Renal cortical epithelial cell (primary cell): ENCODE measurements around the gene PRR15L. TPM values are rescaled to one million over a fixed set of nuclear protein-coding genes. Genes with fewer than 3 reads are reported as not detected.
"Not testable (repeated sequence)": the region's sequence is repeated elsewhere in the genome, so short reads cannot be mapped to it uniquely, and the experiment has no call there.

Experiments
- DNase-seq: peaks from one replicate; pipeline ENCODE4 v3.0.0-alpha.2; 2011; ENCODE audit warnings: low read depth
- total RNA-seq: library from RNA; depleted of rRNA; stranded (reverse); fragments of >200 nt; gene quantifications from 2 replicates; pipeline ENCODE4 v1.2.3, GENCODE V29; 2014

The PRR15L gene
- total RNA-seq, 1 donor from 2014 or later = 0.85 TPM

DNA sequence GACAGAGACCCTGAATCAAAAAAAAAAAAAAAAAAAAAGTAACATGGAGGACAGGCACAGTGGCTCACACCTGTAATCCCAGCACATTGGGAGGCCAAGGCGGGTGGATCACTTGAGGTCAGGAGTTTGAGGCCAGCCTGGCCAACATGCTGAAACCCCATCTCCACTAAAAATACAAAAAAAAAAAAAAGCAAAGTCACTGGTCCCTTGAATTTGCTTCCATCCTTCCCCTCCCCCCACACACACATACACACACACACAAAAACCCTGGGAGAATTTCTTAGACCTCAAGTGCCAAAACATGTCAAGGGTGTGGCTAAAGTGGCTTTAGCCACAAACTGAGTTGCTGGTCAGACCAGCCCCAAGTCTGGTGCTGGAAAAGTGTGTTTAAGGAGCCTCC, 30.8 kb upstream of the PRR15L start:
- DNase-seq = not testable (repeated sequence)

DNA sequence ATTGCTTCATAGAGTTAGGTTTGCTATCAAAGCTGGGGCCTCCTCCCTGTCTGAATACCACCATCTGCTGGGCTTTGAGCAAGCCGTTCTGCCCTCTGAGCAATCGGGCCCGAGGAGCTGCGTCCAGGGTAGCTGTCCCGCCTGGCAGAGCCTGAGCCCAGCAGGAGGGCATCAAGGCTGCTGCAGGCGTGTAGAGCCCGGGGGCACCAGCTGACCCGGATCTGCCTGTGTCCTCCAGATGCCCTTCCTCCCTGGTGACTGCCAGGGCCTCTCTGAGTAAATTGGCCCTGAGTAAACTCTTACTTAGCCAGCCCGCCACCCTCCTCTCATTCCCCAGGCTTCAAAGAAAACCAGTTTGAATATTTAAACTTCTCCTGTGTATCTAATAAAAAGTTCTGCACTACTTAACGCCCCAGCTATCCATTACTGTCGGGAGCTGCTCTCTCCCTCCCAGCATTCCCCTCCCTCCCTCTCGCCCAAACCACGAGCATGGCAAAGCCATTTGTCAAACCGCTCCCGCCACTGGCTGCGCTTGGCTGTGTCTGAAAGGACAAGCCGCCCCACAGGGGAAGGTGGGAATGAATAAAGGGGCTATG, 29.7 kb upstream of the PRR15L start:
- DNase-seq = peak; percentile 44

DNA sequence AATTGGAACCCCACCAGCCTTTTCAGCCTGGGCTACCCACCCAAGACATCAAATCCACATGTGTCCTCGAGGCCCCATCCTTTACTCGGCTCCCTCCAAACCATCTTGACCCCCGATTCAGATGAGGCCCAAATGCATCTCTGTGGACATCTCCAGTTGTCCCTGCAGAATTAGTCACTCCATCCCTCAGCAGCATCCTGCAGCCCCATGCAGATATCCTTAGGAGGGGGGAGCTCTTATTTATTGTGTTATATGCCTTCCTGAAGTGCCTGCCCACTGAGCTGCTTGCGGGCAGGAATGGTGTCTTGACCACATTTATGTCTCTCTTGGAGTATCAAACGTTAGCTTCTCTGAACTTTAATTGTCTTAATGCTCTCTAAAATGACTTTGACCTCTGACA, 28.8 kb upstream of the PRR15L start:
- DNase-seq = no peak

DNA sequence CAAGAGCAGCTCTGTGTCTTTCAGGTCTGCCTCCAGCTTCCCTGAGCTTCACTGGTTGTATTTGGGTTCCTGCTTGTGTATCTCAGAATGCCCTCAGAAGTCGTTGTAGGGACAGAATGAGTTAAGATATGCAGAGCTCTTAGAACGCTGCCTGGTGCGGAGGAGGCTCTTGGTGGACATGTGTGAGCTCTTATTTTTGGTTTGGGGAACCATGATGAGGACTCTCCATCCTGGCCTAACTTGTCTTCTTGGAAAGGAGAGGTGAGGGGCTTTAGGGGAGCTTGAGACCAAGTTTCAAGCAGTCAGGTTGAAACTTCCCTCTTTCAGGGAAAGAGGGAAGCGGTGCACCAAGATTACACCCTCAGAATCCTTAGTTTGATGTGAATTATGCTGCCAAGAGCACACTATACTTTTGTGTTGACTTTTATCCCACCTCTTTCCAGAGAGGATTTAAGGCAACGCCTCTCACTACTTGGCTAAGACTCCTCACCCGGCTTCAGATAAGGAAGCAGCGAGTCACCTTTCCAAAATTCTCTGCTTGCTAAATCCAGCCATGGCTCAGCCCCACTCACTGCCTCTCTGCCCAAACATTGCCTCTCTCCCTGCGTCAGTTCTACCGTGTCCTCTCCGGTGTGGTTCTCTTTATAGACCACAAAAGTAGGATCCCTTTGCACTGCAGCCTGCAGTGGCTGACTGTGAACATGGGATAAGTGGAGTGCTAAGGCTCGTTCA, 26.0 kb upstream of the PRR15L start:
- no peak for DNase-seq

DNA sequence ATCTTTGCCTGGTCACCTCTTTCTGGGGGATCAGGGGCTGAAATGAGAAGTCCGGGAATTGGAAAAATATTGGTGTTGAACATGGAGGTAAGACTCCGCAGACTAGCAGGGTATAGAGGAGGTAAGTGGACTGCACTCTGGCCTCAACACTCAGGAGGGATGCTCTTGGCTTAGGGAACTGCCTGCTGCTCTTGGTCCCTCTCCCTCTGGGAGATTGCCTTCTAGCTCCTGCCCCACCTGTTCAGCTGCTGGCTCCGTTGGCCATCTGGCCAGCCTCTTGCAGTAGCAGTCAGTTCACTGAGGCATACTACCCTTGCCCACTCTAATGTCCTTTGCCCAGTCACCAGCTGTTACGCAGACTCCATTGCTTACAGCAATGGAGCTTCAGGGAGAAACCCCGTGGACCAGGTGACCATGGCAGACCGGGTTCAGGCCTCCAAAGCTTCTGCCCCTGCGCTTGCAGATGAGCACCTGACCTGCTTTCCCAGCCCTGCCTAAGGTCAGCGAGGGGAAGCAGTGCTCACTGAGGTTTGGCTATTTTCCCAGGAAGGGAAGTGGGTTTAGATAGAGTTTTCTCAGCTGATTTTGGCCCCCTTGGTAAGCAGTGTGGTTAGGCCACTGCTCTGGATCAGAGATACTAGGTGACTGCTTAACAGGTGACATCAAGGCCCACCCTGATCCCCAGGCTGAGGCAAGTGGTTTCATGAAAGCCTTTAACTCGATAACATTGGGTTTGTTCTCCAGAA, 25.1 kb upstream of the PRR15L start:
- no peak for DNase-seq

DNA sequence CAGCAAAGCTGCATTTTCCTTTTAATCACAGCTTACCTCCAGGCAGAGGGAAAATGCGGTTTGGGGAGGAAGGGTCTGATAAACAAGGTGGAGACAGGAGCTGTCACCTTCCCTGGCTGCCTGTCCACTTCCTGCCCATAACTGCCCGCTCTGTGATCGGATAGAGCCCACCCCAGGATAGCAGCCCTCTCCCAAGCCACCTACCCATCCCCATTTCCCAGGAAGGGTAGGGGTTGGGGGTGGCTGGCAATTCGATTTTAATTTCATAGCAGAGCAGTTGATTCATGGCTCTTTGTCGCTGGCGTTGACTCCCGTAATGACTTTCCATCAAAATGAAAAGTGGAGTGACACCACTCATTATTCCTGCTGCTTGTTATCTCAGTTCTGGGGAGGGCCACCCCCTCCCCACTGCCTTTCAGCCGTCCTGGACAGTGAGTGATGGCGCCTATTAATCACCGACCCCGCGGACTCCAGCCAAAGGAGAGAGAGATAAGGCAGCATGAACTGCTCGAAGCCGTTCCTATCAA, 24.5 kb upstream of the PRR15L start:
- no peak for DNase-seq

DNA sequence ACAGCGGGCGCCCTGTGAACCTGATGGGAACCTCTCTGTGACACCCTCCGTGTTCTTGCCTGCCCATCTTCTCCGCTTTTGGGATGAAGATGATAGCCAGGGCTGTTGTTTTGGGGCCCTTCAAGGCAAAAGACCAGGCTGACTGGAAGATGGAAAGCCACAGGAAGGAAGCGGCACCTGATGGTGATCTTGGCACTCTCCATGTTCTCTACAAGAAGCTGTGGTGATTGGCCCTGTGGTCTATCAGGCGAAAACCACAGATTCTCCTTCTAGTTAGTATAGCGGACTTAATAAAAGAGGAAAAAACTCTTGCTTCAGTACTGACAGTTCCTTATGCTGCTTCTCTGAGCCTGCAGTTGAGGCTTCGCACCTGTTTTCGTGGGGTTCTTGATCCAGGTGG, 23.8 kb upstream of the PRR15L start:
- no peak for DNase-seq

DNA sequence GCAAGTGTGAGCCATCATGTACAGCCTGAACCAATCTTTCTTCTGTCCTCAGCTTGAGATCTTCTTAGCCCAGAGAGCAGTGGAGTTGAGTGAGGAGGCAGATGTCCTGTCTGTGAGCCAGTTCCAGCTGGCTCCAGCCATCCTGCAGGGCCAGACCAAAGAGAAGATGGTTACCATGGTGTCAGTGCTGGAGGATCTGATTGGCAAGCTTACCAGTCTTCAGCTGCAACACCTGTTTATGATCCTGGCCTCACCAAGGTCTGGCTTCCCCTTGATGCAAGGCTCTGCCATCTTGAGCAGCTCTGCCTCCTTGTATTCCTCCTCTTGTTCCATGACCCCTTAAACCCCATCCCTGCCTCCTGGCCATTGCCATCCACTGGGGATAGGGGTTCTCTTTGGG, 22.9 kb upstream of the PRR15L start:
- no peak for DNase-seq

DNA sequence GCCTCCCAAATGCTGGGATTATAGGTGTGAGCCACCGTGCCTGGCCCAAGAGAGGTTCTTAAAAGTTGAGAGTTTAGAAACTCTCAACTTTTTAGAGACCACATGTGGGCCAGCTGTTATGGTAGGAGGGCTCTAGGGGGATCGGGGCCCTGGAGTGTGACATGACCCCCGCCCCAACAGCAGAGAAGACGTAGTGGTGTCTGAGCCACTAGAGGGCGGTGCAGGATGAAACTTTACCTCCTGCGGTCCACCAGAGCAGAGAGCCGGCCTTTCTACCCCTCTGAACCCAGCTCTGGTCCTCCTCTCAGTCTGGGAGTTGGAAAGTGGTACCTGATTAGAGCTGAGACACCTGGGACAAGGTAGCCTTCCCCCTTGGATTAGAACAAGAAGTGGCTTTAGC, 20.6 kb upstream of the PRR15L start:
- DNase-seq = no peak

DNA sequence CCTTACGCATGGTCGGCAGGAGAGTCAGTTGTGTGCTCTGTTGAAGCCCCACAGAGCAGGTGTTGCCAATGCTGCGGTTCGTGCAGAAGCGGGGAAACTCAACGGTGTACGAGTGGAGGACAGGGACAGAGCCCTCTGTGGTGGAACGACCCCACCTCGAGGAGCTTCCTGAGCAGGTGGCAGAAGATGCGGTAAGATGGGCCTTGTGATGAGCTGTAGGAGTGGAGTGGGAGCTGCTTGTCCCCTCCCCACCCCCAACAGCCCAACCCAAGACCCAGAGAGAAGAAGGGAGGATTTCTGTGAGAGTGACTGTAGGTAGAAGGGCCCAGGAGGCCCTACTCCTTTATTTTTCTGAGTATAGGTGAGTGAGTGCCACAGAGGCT, 18.1 kb upstream of the PRR15L start:
- no peak for DNase-seq

DNA sequence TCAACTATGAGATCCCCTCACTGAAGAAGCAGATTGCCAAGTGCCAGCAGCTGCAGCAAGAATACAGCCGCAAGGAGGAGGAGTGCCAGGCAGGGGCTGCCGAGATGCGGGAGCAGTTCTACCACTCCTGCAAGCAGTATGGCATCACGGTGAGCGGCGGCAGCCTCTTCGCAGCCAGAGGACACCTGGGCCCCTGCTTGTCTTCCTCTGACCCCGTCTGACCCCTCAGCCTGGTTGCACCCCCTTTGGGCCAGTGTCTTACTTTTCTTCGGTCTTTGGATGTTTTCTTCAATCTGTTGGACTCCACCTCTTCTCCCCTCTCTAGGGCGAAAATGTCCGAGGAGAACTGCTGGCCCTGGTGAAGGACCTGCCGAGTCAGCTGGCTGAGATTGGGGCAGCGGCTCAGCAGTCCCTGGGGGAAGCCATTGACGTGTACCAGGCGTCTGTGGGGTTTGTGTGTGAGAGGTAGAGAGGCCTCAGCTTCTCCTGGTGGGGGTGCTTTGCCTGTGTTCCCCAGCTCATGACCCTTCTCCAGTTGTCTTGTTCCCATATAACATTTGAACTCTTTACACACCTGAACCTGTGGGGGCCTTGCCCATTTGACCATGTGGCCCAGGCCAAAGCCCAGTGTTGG, 17.6 kb upstream of the PRR15L start:
- no peak for DNase-seq

DNA sequence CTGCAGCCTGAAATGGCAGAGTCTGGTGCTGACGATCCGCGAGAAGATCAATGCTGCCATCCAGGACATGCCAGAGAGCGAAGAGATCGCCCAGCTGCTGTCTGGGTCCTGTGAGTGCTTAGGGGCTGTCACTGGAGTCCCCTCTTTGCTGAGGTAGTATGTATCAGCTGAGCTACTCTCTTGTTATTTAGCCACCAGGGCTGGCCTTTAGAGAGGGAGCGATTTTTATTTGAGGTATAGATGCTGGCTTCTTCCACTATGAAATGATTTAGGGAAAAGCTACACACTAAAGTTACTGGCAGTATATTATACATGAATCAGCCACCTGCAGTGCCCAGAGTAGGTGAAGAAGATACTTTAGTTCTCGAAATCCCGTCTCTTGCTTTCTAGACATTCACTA, 15.9 kb upstream of the PRR15L start:
- no peak for DNase-seq

DNA sequence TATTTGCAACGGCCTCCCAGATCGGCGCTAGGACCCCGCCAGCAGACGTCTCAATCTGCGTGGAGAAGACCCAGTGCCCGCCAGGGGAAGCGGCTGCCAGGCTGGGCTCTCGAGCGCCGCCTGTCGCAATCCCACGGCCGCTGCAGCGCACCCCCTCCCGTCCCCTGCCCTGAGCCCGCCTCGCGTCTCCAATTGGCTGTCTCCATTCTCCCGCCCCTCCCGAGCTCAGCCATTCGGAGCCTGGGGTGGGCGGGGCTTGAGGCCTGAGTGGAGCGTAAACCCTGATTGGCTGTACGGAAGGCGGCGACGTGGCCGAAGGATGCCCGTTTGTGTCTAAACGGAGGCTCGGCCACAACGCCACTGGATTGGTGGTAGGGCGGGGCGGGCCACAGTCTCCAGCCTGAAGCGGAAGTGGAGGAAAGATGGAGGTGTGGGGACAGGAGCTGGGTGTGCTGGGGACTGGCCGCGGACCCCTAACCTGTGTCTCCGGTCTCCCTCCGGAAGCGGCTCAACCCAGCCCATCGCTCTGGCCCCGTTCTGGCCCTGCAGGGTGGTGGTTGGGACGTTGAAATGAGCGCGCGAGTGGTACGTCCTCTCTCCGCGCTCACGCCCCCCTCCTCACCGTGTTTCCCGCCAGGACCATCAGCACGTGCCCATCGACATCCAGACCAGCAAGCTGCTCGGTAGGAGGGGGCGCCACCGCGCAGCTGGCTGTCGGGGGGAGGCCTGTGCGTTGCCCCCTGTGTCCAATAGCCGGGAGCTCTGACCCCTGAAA, 13.2 kb upstream of the PRR15L start, which contains the start of gene CDK5RAP3:
Gene CDK5RAP3, plus strand, starts transcription at position 389 of the 775 bp plus-strand sequence. Its CDS starts 34 bp downstream, at position 423.
- peak; percentile 95 for DNase-seq

DNA sequence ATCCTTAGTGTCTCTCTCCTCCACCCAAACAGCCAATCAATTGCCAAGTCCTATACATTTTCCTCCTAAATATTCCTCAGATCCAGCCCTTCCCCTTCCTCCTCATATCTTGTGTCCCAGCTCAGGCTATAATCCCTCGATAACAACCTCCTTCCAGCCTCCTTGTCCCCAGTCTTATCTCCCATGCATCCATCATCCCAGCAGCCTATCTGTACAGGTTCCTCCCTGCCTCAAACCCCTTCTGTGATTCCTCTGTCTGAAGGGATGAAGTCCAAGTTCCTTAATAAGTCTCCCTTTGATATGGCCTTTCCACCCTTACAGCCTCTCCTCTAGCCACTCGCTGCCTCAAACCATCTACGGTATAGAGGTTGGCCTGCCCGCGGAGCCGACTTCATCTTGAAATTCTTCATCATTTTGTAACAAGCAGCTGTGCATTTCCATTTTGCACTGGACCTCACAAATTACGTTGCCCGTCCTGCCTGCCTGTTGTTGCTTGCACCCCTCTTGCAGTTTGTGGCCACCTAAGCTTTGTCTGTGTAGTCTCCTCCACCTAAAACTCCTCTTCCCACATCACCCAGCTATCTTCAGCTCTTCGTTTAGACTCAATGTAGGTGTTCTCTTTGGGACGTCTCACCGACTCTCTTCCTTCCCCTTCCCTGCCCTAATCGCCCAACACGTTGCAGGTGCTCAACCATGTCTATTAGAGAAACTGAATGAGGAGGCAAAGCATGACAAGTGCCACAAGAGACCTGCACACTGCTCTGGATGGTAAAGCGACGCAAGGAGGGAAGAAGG, 12.4 kb upstream of the PRR15L start:
- no peak for DNase-seq

DNA sequence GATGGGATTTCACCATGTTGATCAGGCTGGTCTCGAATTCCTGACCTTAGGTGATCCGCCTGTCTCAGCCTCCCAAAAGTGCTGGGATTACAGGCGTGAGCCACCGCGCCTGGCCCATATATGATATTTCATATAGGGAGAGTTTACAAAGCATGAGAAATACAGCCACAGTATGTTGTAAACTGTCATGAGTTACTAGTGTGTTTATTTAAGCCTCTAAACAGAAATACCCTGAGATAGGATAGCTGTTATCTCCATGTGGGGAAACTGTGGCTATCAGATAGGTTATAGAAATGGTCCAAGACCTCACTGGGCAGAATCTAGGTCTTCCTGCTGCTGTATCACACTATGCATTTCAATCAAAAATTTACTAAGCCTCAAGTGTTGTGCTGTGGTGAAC, 11.2 kb upstream of the PRR15L start:
- DNase-seq = no peak

DNA sequence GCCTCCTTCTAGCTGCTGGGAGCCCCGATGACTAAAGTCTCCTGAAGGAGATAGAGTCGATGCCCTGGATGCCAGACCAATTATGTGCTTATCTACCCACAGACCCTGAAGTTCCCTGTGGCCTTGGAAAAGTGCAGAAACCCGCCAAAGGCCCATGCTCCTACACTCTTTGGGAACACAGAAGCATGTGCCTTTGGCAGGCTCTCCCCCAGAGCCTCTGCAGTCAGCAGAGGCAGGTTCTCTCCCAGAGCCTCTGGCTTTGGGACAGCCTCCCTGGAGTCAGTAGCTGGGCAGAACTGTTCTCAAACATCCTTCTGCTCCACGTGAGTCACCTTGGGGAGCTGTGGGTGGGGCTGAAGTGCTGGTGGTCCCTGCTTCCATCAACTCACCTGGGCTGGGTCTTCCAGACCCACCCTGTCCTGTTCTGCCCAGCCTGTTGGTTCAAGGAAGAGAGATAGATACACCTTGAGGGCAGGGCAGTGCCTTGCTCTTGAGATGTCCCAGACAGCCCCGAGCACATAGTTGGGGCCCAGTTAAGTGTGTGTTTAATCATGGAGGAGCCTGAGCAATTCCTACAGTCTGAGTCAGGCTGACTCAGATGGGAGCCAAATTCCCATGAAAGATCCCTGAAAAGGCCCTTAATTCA, 10.0 kb upstream of the PRR15L start:
- peak; percentile 79 for DNase-seq

DNA sequence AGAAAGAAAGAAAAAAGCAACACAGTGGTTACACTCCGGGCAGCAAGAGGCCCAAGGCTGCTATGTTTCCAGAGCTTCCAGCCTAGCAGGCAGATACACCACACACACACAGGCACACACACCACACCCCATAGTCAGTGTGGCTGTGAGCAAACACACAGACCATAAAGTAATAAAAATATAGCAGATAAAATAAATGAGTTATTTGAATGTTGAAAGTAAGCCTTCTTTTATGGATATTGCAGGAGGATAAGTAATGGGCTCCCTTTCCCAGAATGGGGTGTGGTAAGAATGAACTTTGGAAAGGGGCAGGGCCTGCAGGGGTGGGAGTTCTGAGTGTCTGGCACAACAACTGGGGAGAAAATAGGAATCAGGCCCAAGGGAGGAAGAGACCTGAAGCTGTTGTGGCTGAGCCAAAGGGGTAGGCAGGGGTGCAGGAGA, 8.4 kb upstream of the PRR15L start:
- no peak for DNase-seq

DNA sequence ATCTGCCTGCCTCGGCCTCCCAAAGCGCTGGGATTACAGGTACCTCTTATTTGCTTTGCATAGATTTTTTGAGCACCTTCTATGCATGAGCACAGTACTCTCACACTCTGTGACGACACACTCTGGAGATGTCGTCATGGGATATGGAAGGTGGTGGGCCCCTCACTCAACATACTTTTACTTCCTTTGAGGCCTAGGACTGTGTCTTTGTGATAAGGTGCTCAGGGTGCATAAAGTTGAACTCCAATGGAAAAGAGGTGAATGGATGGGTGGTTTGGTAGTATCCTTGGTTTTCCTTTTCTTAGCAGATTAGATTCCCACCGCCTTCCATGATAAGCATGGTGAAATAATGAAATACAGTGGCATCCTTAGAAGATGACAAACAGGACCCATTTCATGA, 7.2 kb upstream of the PRR15L start:
- DNase-seq = no peak

DNA sequence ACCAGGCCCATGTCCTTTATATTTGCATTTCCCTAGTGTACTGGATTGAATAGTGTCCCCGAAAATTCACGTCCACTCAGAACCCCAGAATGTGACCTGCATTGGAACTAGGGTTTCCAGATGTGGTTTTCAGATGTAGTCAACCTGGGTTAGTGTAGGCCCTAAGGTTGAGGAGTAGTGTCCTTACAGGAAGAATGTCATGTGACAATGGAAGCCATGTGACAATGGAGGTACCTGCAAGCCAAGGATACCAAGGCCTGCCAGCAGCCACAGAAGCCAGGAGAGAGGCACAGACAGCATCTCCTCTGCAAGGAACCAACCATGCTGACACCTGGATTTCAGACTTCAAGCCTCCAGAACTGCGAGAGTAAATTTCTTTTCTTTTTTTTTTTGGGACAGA, 5.2 kb upstream of the PRR15L start:
- DNase-seq = no peak

DNA sequence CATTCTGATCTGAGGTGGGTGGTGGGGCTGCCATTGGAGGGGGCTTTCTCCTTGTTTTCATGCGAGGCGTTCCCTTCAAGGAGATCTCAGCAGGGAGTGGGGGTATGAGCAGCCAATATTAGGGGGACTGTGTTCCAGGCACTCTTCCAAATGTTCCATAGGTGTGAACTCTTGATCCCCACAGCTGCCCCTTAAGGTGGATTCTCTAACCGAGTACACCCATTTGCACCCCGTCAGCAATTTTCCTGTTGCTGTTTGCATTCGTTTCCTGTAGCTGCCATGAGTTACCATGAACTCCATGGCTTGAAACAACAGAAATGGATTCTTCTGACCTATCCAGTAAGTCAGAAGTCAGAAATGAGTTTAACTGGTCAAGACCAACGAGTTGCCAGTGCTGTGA, 3.7 kb upstream of the PRR15L start:
- DNase-seq = no peak
